ENCODE measurements around the gene PDCD10.
A peak's percentile ranks its signal among the peaks of the same experiment; 100 is the strongest.

Gene PDCD10

GRCh38 chr3:167671878-167672427, 62.7 kb downstream of the PDCD10 start:
- DNase-seq = no peak

GRCh38 chr3:167669699-167670098, 65.0 kb downstream of the PDCD10 start:
- DNase-seq = no peak

- DNase-seq = no peak
Observed at GRCh38 chr3:167668651-167669050, 66.0 kb downstream of the PDCD10 start.

- no peak for DNase-seq
Observed at GRCh38 chr3:167666563-167666962, 68.1 kb downstream of the PDCD10 start.

- peak in 1 of 2 donors; percentile 15 for DNase-seq
Observed at GRCh38 chr3:167662919-167663400, 71.7 kb downstream of the PDCD10 start.

GRCh38 chr3:167657684-167658225, 76.9 kb downstream of the PDCD10 start:
- DNase-seq = no peak

GRCh38 chr3:167656821-167657220, 77.9 kb downstream of the PDCD10 start:
- DNase-seq = no peak

GRCh38 chr3:167653760-167654159, 80.9 kb downstream of the PDCD10 start, which contains the start of gene WDR49:
Gene WDR49, minus strand, starts transcription at chr3:167653942. Its CDS starts 517 bp downstream, at chr3:167653425.
- DNase-seq = peak; percentile 53 to 64

- DNase-seq = no peak
Observed at GRCh38 chr3:167653155-167653554, 81.5 kb downstream of the PDCD10 start.

- DNase-seq = no peak
Observed at GRCh38 chr3:167651826-167652225, 82.9 kb downstream of the PDCD10 start.

GRCh38 chr3:167650459-167650858, 84.2 kb downstream of the PDCD10 start:
- DNase-seq = no peak

- no peak for DNase-seq
Observed at GRCh38 chr3:167649746-167650145, 84.9 kb downstream of the PDCD10 start.

GRCh38 chr3:167644611-167645010, 90.1 kb downstream of the PDCD10 start:
- no peak for DNase-seq
